CD4-positive, alpha-beta T cell treated with Interleukin-6 at 100 ng/mL for 8 hours (primary cell): Measurements from ENCODE around the gene NOS3.

Experiments
- DNase-seq: peaks from one replicate; pipeline ENCODE4 v3.0.0-alpha.2; 2020; ENCODE audit warnings: mixed read lengths, low spot score

NOS3 gene

DNA sequence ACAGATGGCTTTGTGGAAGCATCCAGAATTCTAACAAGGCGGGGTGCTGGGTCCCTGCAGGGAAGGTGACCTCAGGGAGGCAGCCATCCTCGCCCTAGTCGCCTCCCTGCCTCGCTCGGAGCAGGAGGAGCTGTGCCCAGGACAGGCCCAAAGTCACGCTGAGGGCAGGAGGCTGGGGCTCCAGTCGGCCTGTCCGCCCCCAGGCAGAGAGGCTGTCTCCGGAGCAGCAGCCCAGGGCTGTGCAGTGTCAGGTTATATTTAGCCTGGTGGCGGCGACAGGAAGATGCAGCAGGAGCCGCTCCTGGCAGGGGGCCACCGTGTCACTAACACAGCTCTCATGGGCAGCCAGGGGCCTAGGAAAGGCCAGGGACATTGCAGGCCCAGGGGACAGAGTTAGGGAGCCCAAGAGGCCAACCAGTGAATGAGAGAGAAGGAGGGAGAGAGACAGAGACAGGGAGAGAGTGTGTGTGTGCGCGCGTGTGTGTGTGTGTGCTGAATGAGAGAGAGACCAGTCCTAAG lies 26.2 kb upstream of the NOS3 start:
- no peak for DNase-seq

GRCh38 chr7:150965273-150965830 lies 25.5 kb upstream of the NOS3 start:
- DNase-seq = no peak

GRCh38 chr7:150966002-150966401 lies 24.8 kb upstream of the NOS3 start:
- DNase-seq = no peak

DNA sequence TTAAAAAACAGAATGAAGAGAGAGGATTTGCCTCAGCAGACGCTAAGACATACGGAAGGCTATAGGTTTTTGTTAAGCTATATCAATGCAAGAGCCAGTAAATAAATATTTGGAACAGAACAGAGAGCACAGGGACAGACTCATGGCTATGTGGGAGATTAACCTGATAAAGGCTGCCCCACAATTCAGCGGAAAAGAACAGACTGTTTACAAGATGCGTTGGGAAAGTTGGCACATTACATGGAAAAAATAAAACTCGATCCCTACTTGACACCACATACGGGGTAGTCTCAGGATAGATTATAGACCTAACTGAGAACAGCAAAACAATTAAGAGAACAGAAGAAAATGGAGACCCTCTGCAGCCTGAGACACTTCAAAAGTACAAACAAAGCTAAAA lies 23.5 kb upstream of the NOS3 start:
- DNase-seq = no peak

- DNase-seq = no peak
Observed at GRCh38 chr7:150968056-150968733, 22.6 kb upstream of the NOS3 start.

DNA sequence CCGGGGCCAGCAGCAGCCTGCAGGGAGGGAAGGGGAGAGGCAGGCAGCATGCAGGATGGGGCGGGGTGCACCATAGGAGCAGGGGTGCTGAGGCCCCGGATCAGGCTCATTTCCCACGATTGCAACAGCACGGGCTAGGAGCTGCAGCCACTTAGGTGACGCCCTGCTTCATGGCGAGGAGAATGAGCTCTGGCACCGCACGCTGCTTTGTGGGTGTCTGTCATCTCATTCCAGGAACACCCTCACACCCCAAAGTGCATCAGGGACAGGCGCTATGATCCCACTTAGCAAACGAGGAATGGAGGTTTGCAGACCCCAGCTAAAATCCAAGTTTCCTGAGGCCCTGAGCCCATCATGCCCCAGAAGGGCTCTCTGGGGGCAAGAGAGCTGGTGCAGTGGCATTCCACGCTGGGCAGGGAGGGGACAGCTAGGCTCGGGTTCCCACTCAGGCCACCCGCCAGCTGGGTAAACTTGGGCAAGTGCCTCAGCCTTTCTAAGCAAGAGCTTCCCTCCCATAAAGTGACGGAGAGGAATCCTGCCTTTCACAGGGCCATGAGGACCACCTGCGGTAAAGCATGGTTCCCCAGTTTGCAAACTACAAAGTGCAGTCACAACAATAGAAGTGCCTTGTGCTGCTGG lies 22.0 kb upstream of the NOS3 start:
- no peak for DNase-seq

GRCh38 chr7:150969475-150969874 lies 21.3 kb upstream of the NOS3 start:
- no peak for DNase-seq

- no peak for DNase-seq
Observed at GRCh38 chr7:150970424-150970823, 20.4 kb upstream of the NOS3 start.

- no peak for DNase-seq
Observed at GRCh38 chr7:150971242-150972022, 19.4 kb upstream of the NOS3 start.

DNA sequence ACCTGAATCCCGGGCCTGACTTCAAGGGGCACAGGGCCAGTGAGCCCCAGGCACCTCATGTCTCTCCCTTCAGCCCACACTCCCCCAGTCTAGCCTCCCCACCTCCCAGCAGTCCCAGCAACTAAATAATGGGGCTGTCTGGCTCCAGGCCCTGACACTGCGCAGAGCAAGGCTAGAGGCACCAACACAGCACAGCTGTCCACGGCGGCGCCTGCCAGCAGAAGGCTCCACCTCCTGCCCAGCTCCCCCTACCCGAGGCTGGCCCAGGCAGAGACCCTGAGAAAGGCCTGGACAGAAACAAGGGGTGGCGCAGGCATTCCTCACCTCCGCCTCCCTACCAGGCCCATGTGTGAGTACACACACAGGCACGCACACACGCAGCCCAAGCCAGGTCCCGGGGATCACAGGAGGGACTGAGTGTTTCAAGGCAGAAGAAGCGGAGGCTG lies 18.8 kb upstream of the NOS3 start:
- DNase-seq = no peak

DNA sequence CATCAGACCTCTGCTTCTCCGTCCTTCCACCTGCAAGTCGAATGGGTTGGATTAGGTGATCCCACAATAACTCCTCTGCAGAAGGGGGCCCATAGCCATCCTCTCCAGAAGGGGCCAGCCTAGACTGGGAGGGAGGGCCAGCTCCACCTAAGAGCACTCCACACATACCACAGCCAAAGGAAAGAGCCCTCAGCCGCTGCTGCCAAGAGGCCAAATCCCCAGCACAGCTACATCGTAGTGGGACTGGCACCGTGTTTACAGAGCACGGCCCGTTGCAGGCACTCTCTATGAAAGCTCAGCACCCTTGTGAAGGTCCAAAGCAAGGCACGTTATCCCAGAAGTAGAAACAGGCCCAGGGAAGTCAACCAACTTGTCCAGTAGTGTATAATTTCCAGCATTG lies 18.1 kb upstream of the NOS3 start:
- DNase-seq = no peak

DNA sequence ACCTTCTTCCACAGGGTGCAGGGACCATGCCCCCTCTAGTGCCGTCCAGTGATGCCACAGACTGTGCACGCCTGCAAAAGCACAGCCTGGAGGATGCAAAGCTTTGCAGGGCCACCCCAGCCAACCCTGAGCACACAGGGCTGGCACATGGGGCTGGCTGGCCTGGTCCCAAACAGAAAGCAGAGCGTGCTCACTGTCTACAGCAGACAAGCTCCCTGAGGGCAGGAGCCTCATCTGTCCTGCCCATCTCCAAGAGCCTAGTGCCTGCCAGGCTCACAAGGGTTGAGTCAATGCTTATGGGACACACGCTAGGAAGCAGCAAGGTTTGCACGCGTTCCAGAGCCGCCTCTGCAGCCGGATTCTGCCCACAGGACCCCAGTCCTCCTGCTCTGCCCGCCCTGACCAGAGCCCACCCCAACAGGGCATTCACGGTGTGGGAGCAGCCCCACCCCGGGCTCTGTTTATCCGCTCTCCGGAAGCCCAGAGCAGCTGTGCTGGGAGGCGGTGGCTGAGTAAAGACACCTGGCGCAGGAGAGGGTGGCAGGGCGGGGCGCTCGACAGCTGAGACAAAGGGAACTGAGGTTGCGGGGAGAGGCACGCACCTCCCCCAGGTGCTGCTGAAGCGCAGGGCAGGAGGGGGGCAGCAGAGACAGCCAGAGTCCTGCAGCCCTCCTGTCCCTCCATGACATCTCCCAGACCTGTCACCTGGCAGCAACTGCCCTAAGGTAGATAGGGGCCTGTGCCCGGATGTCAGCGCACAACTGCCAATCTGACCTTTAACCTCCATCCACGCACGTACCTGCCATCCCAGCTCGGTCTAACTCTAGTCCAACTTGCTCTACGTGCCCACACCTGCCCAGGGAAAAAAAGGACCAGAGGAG lies 17.0 kb upstream of the NOS3 start:
- peak; percentile 51 for DNase-seq

DNA sequence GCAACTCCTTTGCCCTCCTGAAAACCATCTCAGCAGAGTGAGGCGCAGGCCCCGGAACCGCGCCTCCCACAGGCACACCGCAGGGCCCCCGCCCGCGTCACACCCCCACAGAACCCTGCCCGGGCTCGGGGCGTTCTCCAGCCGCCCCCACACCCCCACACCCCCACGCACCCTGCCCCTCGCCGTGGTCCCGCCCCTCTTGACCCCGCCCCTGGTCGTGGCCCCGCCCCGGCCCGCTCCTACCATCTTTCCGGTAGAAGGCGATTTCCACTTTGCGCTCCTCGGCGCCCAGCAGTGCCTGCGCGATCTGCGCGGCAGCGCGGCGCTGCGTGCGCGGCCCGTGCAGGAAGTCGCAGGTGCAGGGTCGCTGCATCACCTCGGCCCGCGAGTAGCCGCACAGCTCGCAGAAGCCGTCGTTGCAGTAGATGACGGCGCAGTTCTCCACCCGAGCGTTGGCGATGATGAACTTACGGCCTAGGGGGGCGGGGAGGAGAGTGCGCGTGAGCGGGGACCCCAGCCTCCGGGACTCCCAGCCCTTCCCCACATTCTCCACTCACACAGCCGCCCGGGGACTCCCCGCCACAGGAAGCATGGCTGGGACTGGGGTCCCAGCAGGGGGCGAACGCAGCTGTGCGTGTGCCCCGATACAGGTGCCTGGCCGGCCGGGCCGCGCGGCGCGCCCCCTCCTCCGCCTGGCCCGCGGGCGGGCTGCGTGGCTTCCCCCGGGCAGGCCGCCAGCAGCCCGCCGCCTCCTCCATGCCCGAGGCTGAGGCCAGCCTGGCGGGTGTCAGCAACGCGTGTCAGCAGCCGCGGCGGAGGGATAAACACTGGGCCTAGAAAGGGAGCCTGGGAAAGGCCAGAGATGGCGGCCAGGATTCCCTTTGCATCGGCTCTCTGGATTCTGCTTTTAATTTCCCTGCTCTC lies 16.1 kb upstream of the NOS3 start:
- peak; percentile 84 for DNase-seq

DNA sequence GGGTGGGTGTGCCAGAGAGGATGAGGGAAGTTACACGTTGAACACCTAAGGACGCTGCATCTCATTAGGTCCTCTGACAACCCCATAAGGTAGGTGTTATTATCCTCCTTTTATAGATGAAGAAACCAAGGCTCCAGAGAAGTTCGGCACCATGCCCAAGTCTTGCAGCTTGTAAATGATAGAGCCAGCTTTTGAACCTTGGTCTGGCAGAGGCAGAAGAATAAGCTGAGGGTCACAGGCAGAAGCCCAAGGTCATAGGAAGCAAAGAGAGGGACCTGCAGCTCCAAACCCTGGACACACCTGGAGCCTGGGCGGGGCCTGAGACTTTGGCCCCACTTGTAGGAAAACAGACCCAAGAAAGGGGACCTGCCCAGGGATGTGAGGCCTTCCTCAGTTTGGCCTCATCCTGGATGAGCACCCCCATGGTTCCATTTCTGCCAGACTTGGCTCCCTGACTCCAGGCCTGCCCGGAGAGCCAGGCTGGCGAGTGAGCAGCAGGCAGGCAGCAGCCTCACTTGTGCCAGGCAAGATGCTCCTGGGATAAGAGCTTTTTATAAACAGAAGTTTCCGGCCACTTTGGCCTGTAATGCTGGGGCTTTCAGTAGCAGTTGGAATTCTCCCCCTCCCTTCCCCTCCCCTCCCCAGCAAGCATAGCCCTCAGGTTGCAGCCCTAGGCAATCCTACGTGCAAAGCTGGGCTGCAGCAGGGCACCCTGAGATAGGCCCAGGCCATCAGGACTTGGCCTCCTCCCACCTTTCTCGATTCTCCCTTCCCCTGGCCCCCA lies 15.1 kb upstream of the NOS3 start:
- no peak for DNase-seq

DNA sequence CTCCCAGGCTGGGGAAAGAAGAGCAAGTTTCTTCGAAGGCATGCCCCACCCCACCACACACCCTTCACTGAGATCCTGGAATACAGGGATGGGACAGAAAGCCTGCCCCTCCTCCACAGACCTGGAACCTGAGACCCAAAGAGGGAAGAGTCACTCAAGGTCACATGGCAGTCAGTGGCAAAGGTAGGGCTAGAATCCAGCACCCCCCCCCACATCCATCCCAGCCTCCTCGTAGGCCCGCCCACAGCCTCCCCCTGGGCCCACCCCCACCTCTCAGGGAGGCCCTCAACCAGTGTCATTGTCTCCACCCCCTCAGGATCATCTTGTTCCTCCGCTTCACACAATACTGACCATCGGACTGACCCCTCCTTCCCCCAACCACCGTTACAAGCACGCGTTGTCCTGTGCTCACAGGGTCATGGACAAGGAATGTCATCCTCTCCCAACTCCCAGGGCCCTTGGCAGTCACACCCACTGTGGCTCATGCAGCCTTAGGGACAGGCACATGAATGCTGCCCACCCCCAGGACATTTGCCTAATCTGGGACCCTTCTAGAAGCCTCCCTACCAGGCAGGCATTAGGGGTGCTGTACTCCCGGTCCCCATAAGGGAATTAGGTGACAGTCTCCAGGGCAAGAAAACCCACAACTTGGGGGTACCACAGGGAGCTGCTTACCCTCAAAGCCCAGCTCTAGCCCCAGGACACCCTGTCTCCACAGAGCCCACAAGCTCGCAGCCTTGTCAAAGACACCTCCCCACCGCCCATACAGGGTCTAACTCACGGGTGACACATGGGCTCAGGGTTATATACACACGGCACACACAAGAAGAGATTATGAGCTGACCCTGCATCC lies 14.1 kb upstream of the NOS3 start:
- DNase-seq = no peak

GRCh38 chr7:150977382-150978125 lies 13.3 kb upstream of the NOS3 start:
- DNase-seq = no peak

- DNase-seq = peak; percentile 25
Observed at GRCh38 chr7:150978126-150978789, 12.6 kb upstream of the NOS3 start, which contains the start of gene KCNH2. Gene KCNH2 (minus strand): TSS chr7:150978321. CDS start chr7:150977913, 408 bp downstream.
